MCF 10A (cell line): ENCODE measurements around the gene B3GAT1. TPM values are rescaled to one million over a fixed set of nuclear protein-coding genes. Genes with fewer than 3 reads are reported as not detected.
"Not testable (repeated sequence)": the region's sequence is repeated elsewhere in the genome, so short reads cannot be mapped to it uniquely, and the experiment has no call there.

Experiments used
- BruUV-seq: library from RNA; stranded (reverse); fragments of 400-500 nt; replicated peaks from 2 replicates; lab custom pipeline; 2021; lab: Mats Ljungman, UMichigan
- CTCF ChIA-PET: fragments of 300-600 bp; sonication (Branson Sonifier 250); formaldehyde crosslinking; extraction: SDS; loops from one replicate; lab custom pipeline; 2021; ENCODE audit warnings: antibody characterized with exemption, inconsistent platforms; lab: Yijun Ruan, JAX
- POLR2A ChIA-PET: fragments of 300-600, 350-650 bp; sonication (Branson Sonifier 250); formaldehyde crosslinking; extraction: SDS; loops from one replicate; lab custom pipeline; 2020; ENCODE audit warnings: antibody characterized with exemption, inconsistent platforms; lab: Yijun Ruan, JAX
- DNase-seq: peaks from one replicate; pipeline ENCODE4 v3.0.0-alpha.2; 2018; ENCODE audit not compliant: unreplicated experiment
- H3K27ac Mint-ChIP-seq: one replicate; pipeline ENCODE4 v1.8.0; 2022; ENCODE audit warnings: mild to moderate bottlenecking, low read depth, mixed read lengths; ENCODE audit not compliant: unreplicated experiment
- H3K27me3 Mint-ChIP-seq: one replicate; pipeline ENCODE4 v1.8.0; 2022; ENCODE audit warnings: mixed read lengths; ENCODE audit not compliant: insufficient read depth, unreplicated experiment
- H3K36me3 Mint-ChIP-seq: one replicate; pipeline ENCODE4 v1.8.0; 2022; ENCODE audit warnings: mild to moderate bottlenecking, moderate library complexity, mixed read lengths; ENCODE audit not compliant: insufficient read depth, unreplicated experiment
- H3K4me1 Mint-ChIP-seq: one replicate; pipeline ENCODE4 v1.8.0; 2022; ENCODE audit warnings: mixed read lengths; ENCODE audit not compliant: insufficient read depth, unreplicated experiment
- H3K4me3 Mint-ChIP-seq: one replicate; pipeline ENCODE4 v1.8.0; 2022; ENCODE audit warnings: mild to moderate bottlenecking, moderate library complexity, mixed read lengths; ENCODE audit not compliant: unreplicated experiment
- H3K9me3 Mint-ChIP-seq: one replicate; pipeline ENCODE4 v1.8.0; 2022; ENCODE audit warnings: mixed read lengths; ENCODE audit not compliant: unreplicated experiment
- CTCF ChIP-seq: fragments of 200-600 bp; IDR thresholded peaks from one replicate; pipeline ENCODE4 v1.8.0; 2022; ENCODE audit warnings: antibody characterized with exemption, mild to moderate bottlenecking; ENCODE audit not compliant: unreplicated experiment
- intact Hi-C: fragments of 100-400 bp; cut with micrococcal nuclease; formaldehyde crosslinking; loops from 2 replicates; pipeline ENCODE4 v1.14.1; 2022
- total RNA-seq: library from RNA; stranded (reverse); gene quantifications from 2 replicates; pipeline ENCODE4 v1.2.3, GENCODE V29; 2022

Gene B3GAT1
- total RNA-seq, 1 experiment from 2014 or later = not detected

- H3K27me3 Mint-ChIP-seq = no peaks in the 10 kb centered on the region
- intact Hi-C loops = no loop called here
These were observed 33.7 kb upstream of the B3GAT1 start for GRCh38 chr11:134445601-134446325.

GRCh38 chr11:134444160-134445108 lies 32.4 kb upstream of the B3GAT1 start:
- H3K27me3 Mint-ChIP-seq, BruUV-seq, intact Hi-C loops, H3K36me3 Mint-ChIP-seq, CTCF ChIA-PET, H3K27ac Mint-ChIP-seq, H3K4me3 Mint-ChIP-seq, POLR2A ChIA-PET, H3K4me1 Mint-ChIP-seq, DNase-seq: not testable (repeated sequence)
- H3K9me3 Mint-ChIP-seq = peaks cover 28% of the 10 kb centered on the region

More at GRCh38 chr11:134445601-134446325, 33.7 kb upstream of the B3GAT1 start:
- no peaks in the 10 kb centered on the region for H3K4me1 Mint-ChIP-seq
- DNase-seq = no peak
- no peak overlapping the region for H3K4me3 Mint-ChIP-seq
- CTCF ChIA-PET = interaction anchor here (0.6 kb wide), 2 partner anchors 125 to 629 kb away, joined by 3 read pairs; no protein-coding TSS in a partner anchor
- no peaks in the 10 kb centered on the region for H3K36me3 Mint-ChIP-seq
- no peak overlapping the region for H3K27ac Mint-ChIP-seq
- BruUV-seq = no TSS peak
- no peak for TF ChIP-seq CTCF
- peaks cover 22% of the 10 kb centered on the region for H3K9me3 Mint-ChIP-seq
- POLR2A ChIA-PET = no interaction called here

GRCh38 chr11:134443246-134443645 lies 31.2 kb upstream of the B3GAT1 start:
- Mint-ChIP-seq H3K4me1 (no peaks in the 10 kb centered on the region), H3K4me3 (no peak overlapping the region), H3K36me3 (no peaks in the 10 kb centered on the region), H3K27ac (no peak overlapping the region), H3K9me3 (peaks cover 29% of the 10 kb centered on the region), H3K27me3 (no peaks in the 10 kb centered on the region)
- BruUV-seq = no TSS peak
- ChIA-PET CTCF (interaction anchor here (0.7 kb wide), 1 partner anchor 66 kb away, joined by 3 read pairs; no protein-coding TSS in a partner anchor), POLR2A (no interaction called here)
- no peak for TF ChIP-seq CTCF
- intact Hi-C loops = no loop called here
- DNase-seq = no peak

- CTCF ChIA-PET = interaction anchor here (0.7 kb wide), 1 partner anchor 367 kb away, joined by 4 read pairs; no protein-coding TSS in a partner anchor
- no TSS peak for BruUV-seq
- POLR2A ChIA-PET = no interaction called here
- Mint-ChIP-seq H3K36me3 (no peaks in the 10 kb centered on the region), H3K4me1 (no peaks in the 10 kb centered on the region), H3K4me3 (no peak overlapping the region), H3K9me3 (peaks cover 32% of the 10 kb centered on the region), H3K27me3 (no peaks in the 10 kb centered on the region), H3K27ac (no peak overlapping the region)
- DNase-seq = no peak
- no peak for TF ChIP-seq CTCF
- intact Hi-C loops = no loop called here
These were observed 30.2 kb upstream of the B3GAT1 start for GRCh38 chr11:134442246-134442645.
